HepG2 (cell line): Measurements from ENCODE around the gene NAB2. TPM values are rescaled to one million over a fixed set of nuclear protein-coding genes. Genes with fewer than 3 reads are reported as not detected.
A peak's percentile ranks its signal among the peaks of the same experiment; 100 is the strongest.

Experiments used
- CAMTA2 ChIP-seq: sonication (generic); formaldehyde crosslinking; IDR thresholded peaks from 2 replicates; pipeline ENCODE4 v1.4.0; 2020; ENCODE audit warnings: mild to moderate bottlenecking, missing genetic modification reagents, borderline replicate concordance
- CCAR2 ChIP-seq: fragments of 200-400 bp; formaldehyde crosslinking; optimal IDR thresholded peaks from 2 replicates; pipeline ENCODE3; 2018; ENCODE audit warnings: low read depth, mild to moderate bottlenecking, low read length, moderate library complexity
- CEBPZ ChIP-seq: IDR thresholded peaks from 2 replicates; pipeline ENCODE4 v1.6.1; 2012; ENCODE audit warnings: low read length, improper control_type of control experiment
- HNF4A ChIP-seq: sonication (generic); formaldehyde crosslinking; IDR thresholded peaks from 2 replicates; pipeline ENCODE4 v1.4.0; 2020; ENCODE audit warnings: missing genetic modification reagents
- KAT7 ChIP-seq: IDR thresholded peaks from 2 replicates; pipeline ENCODE4 v1.6.1; 2018; ENCODE audit warnings: borderline replicate concordance, missing compliant biosample characterization
- KLF11 ChIP-seq: IDR thresholded peaks from 2 replicates; pipeline ENCODE4 v1.6.1; 2016; ENCODE audit warnings: missing compliant biosample characterization
- PLSCR1 ChIP-seq: sonication (generic); formaldehyde crosslinking; IDR thresholded peaks from 2 replicates; pipeline ENCODE4 v1.5.0; 2020; ENCODE audit warnings: missing genetic modification reagents, mild to moderate bottlenecking, borderline replicate concordance
- REST ChIP-seq, 2 experiments: IDR thresholded peaks; 2 replicates each; pipeline ENCODE4 v1.6.1; 2011 to 2012; ENCODE audit warnings: low read length in 2 of 2, borderline replicate concordance in 1 of 2, low read depth in 1 of 2, mild to moderate bottlenecking in 1 of 2, moderate library complexity in 1 of 2
- ZEB1 ChIP-seq: IDR thresholded peaks from 2 replicates; pipeline ENCODE4 v1.6.1; 2012; ENCODE audit warnings: mild to moderate bottlenecking, low read depth, inconsistent platforms; ENCODE audit not compliant: insufficient replicate concordance
- ZNF136 ChIP-seq: sonication (generic); formaldehyde crosslinking; IDR thresholded peaks from 2 replicates; pipeline ENCODE4 v1.8.1; 2022; ENCODE audit warnings: low read depth, mild to moderate bottlenecking, moderate library complexity, missing genetic modification reagents
- ZNF670 ChIP-seq: sonication (generic); formaldehyde crosslinking; IDR thresholded peaks from 2 replicates; pipeline ENCODE4 v1.8.0; 2022; ENCODE audit warnings: mild to moderate bottlenecking, missing genetic modification reagents, borderline replicate concordance
- ZNF678 ChIP-seq: sonication (generic); formaldehyde crosslinking; IDR thresholded peaks from 2 replicates; pipeline ENCODE4 v1.4.0; 2020; ENCODE audit warnings: mild to moderate bottlenecking, missing genetic modification reagents
- polyA plus RNA-seq, 8 experiments: library from polyadenylated mRNA; depleted of rRNA in 3 of 8; stranded (reverse) in 7 of 8; unstranded in 1 of 8; fragments of >200 nt; fragmentation: Illumina TruSeq in 4 of 8; extraction: Trizol in 4 of 8; gene quantifications; 2 replicates each; pipeline versions ENCODE4 v1.2.1 to v1.2.3, GENCODE V29; 2011 to 2016; ENCODE audit warnings: low read depth in 4 of 8, missing spikeins in 1 of 8, mixed read lengths in 1 of 8; ENCODE audit not compliant: insufficient read depth in 1 of 8
- total RNA-seq, 5 experiments: library from RNA; depleted of rRNA; stranded (reverse); fragments of >200 nt; fragmentation: Illumina TruSeq; extraction: Trizol; gene quantifications; 2 replicates each; pipeline ENCODE4 v1.2.3, GENCODE V29; 2016; ENCODE audit warnings: low read depth in 1 of 5
- TF ChIP-seq, protein P1 (sequence below): sonication (generic); formaldehyde crosslinking; IDR thresholded peaks from 2 replicates; pipeline ENCODE4 v1.5.0; 2020; ENCODE audit warnings: missing genetic modification reagents
- TF ChIP-seq, protein P2 (sequence below): conservative IDR thresholded peaks from 2 replicates; pipeline ENCODE4 v1.6.1; 2018; ENCODE audit warnings: missing genetic modification reagents
- TF ChIP-seq, protein P3 (sequence below): sonication (generic); formaldehyde crosslinking; IDR thresholded peaks from 2 replicates; pipeline ENCODE4 v1.5.0; 2020; ENCODE audit warnings: missing genetic modification reagents

NAB2 gene
- total and polyA plus RNA-seq, 2 of the 13 experiments (the other 11 are each of a cell fraction or from before 2014, with no cell fraction given) = 11.7 to 12.9 TPM

GRCh38 chr12:57130941-57131340, 42.0 kb downstream of the NAB2 start (continued):
- no peak for TF ChIP-seq CEBPZ
- TF ChIP-seq ZEB1 = peak; percentile 46
- no peak for TF ChIP-seq ZNF678 (CRISPR knock-in tag)
- TF ChIP-seq KAT7 = no peak
- no peak for TF ChIP-seq REST (IDR thresholded peaks at IDR 0.05; ENCODE audit: borderline replicate concordance in 1 of 2, low read depth in 1 of 2, low read length in 2 of 2)
- TF ChIP-seq ZNF136 (CRISPR knock-in tag) = no peak
- TF ChIP-seq KLF11 (CRISPR knock-in tag) = no peak
- no peak for TF ChIP-seq PLSCR1 (CRISPR knock-in tag)
- TF ChIP-seq CAMTA2 (CRISPR knock-in tag) = no peak
- peak; percentile 97 for TF ChIP-seq HNF4A (CRISPR knock-in tag)
- TF ChIP-seq, protein P1, sequence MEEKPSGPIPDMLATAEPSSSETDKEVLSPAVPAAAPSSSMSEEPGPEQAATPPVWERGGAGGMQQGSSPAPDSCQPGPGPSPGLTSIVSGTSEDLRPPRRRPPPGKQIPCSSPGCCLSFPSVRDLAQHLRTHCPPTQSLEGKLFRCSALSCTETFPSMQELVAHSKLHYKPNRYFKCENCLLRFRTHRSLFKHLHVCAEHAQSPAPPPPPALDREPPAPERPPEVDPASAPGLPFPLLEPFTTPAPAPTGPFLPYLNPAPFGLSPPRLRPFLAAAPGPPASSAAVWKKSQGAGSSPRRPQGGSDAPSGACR (CRISPR knock-in tag) = no peak
- TF ChIP-seq ZNF670 (CRISPR knock-in tag) = no peak
- TF ChIP-seq CCAR2 = no peak
- TF ChIP-seq, protein P2, sequence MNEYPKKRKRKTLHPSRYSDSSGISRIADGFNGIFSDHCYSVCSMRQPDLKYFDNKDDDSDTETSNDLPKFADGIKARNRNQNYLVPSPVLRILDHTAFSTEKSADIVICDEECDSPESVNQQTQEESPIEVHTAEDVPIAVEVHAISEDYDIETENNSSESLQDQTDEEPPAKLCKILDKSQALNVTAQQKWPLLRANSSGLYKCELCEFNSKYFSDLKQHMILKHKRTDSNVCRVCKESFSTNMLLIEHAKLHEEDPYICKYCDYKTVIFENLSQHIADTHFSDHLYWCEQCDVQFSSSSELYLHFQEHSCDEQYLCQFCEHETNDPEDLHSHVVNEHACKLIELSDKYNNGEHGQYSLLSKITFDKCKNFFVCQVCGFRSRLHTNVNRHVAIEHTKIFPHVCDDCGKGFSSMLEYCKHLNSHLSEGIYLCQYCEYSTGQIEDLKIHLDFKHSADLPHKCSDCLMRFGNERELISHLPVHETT (CRISPR knock-in tag) = no peak
- TF ChIP-seq, protein P3, sequence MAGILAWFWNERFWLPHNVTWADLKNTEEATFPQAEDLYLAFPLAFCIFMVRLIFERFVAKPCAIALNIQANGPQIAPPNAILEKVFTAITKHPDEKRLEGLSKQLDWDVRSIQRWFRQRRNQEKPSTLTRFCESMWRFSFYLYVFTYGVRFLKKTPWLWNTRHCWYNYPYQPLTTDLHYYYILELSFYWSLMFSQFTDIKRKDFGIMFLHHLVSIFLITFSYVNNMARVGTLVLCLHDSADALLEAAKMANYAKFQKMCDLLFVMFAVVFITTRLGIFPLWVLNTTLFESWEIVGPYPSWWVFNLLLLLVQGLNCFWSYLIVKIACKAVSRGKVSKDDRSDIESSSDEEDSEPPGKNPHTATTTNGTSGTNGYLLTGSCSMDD (CRISPR knock-in tag) = no peak
